Trophoblast cell (in vitro differentiated cells and primary cell): ENCODE data around the gene MYO6.

Source experiments
- DNase-seq, 2 donors: peaks; one replicate each; pipeline ENCODE4 v3.0.0-alpha.2; 2016
- H2AFZ ChIP-seq: 2 replicates; pipeline ENCODE4 v1.6.1; 2013; ENCODE audit warnings: low read length, moderate library complexity, mild to moderate bottlenecking; ENCODE audit not compliant: insufficient read depth, poor library complexity
- H2AK5ac ChIP-seq: 2 replicates; pipeline ENCODE4 v1.6.1; 2013; ENCODE audit warnings: mild to moderate bottlenecking, low read length
- H2BK120ac ChIP-seq: 2 replicates; pipeline ENCODE4 v1.6.1; 2013; ENCODE audit warnings: low read length, mild to moderate bottlenecking, moderate library complexity; ENCODE audit not compliant: insufficient read depth, poor library complexity
- H2BK12ac ChIP-seq: 2 replicates; pipeline ENCODE4 v1.6.1; 2013; ENCODE audit warnings: mild to moderate bottlenecking, low read length, moderate library complexity
- H2BK5ac ChIP-seq: 2 replicates; pipeline ENCODE4 v1.6.1; 2013; ENCODE audit warnings: low read length, low read depth, moderate library complexity, mild to moderate bottlenecking; ENCODE audit not compliant: poor library complexity
- H3K14ac ChIP-seq: 2 replicates; pipeline ENCODE4 v1.6.1; 2013; ENCODE audit warnings: mild to moderate bottlenecking, low read length
- H3K18ac ChIP-seq: 2 replicates; pipeline ENCODE4 v1.6.1; 2013; ENCODE audit warnings: mild to moderate bottlenecking, low read length
- H3K23ac ChIP-seq: 2 replicates; pipeline ENCODE4 v1.6.1; 2013; ENCODE audit warnings: low read length
- H3K27ac ChIP-seq: 2 replicates; pipeline ENCODE4 v1.5.1; 2013; ENCODE audit warnings: low read depth, mild to moderate bottlenecking, inconsistent platforms, low read length, moderate library complexity
- H3K27me3 ChIP-seq: 2 replicates; pipeline ENCODE4 v1.6.1; 2013; ENCODE audit warnings: inconsistent platforms, mild to moderate bottlenecking, low read length, moderate library complexity; ENCODE audit not compliant: insufficient read depth
- H3K36me3 ChIP-seq, 2 experiments: 1 replicate in 1 of 2; 2 replicates in 1 of 2; pipeline ENCODE4 v1.6.1; 2013; ENCODE audit warnings: low read length in 2 of 2, mild to moderate bottlenecking in 2 of 2, moderate library complexity in 1 of 2; ENCODE audit not compliant: insufficient read depth in 2 of 2, control insufficient read depth in 1 of 2
- H3K4ac ChIP-seq: 2 replicates; pipeline ENCODE4 v1.6.1; 2013; ENCODE audit warnings: low read depth, mild to moderate bottlenecking, low read length, moderate library complexity
- H3K4me1 ChIP-seq, 2 experiments: 1 replicate in 1 of 2; 2 replicates in 1 of 2; pipeline ENCODE4 v1.6.1; 2013; ENCODE audit warnings: low read length in 2 of 2, mild to moderate bottlenecking in 2 of 2, moderate library complexity in 1 of 2; ENCODE audit not compliant: insufficient read depth in 2 of 2, control insufficient read depth in 1 of 2
- H3K4me2 ChIP-seq: 2 replicates; pipeline ENCODE4 v1.6.1; 2013; ENCODE audit warnings: inconsistent platforms, mild to moderate bottlenecking, low read length, moderate library complexity
- H3K4me3 ChIP-seq: 2 replicates; pipeline ENCODE4 v1.5.1; 2013; ENCODE audit warnings: mild to moderate bottlenecking, low read depth, low read length, inconsistent platforms
- H3K79me1 ChIP-seq: one replicate; pipeline ENCODE4 v1.6.1; 2013; ENCODE audit warnings: low read length
- H3K79me2 ChIP-seq: 2 replicates; pipeline ENCODE4 v1.6.1; 2013; ENCODE audit warnings: low read length, mild to moderate bottlenecking; ENCODE audit not compliant: control insufficient read depth, insufficient read depth, poor library complexity
- H3K9ac ChIP-seq: 2 replicates; pipeline ENCODE4 v1.6.1; 2013; ENCODE audit warnings: mild to moderate bottlenecking, low read length
- H3K9me3 ChIP-seq: 2 replicates; pipeline ENCODE4 v1.6.1; 2013; ENCODE audit warnings: low read depth, mild to moderate bottlenecking, control low read depth, inconsistent platforms, low read length; ENCODE audit not compliant: insufficient read depth
- H4K12ac ChIP-seq: 2 replicates; pipeline ENCODE4 v1.6.1; 2013; ENCODE audit warnings: low read depth, mild to moderate bottlenecking, low read length, moderate library complexity
- H4K8ac ChIP-seq: 2 replicates; pipeline ENCODE4 v1.6.1; 2013; ENCODE audit warnings: low read depth, mild to moderate bottlenecking, low read length, moderate library complexity
- H4K91ac ChIP-seq: one replicate; pipeline ENCODE4 v1.6.1; 2013; ENCODE audit warnings: low read depth, mild to moderate bottlenecking, low read length, moderate library complexity
- WGBS: extraction: QIAGEN DNeasy Blood & Tissue Kit; methylation state at CpG from one replicate; pipeline ENCODE4 v1.1.7; 2013; ENCODE audit warnings: missing lambda C conversion rate; ENCODE audit not compliant: insufficient read length, insufficient coverage; ENCODE audit errors: extremely low coverage; 5-methylcytosine and 5-hydroxymethylcytosine counted together

Gene MYO6

GRCh38 chr6:75761489-75761888 is 12.4 kb downstream of the MYO6 start:
- peaks cover 1% of the 10 kb centered on the region for H3K79me2 ChIP-seq
- no peak overlapping the region for H3K9ac ChIP-seq
- H3K27me3 ChIP-seq = no peaks in the 10 kb centered on the region
- no peak overlapping the region for H3K4me3 ChIP-seq
- no peak overlapping the region for H3K14ac ChIP-seq
- no peak overlapping the region for H3K23ac ChIP-seq
- no peak overlapping the region for H4K91ac ChIP-seq
- H3K4me2 ChIP-seq = no peak overlapping the region
- H2BK120ac ChIP-seq = no peak overlapping the region
- DNase-seq = no peak
- no peak overlapping the region for H2BK5ac ChIP-seq
- no peaks in the 10 kb centered on the region for H3K9me3 ChIP-seq
- no peak overlapping the region for H2AK5ac ChIP-seq
- H2AFZ ChIP-seq = no peak overlapping the region
- no peaks in the 10 kb centered on the region for H3K4me1 ChIP-seq
- no peak overlapping the region for H3K18ac ChIP-seq
- no CpG with 5 or more reads among the region's 1 CpG for WGBS
- H3K79me1 ChIP-seq = no peaks in the 10 kb centered on the region
- no peak overlapping the region for H4K8ac ChIP-seq
- H3K4ac ChIP-seq = no peak overlapping the region
- H3K36me3 ChIP-seq = peaks cover 3 to 4% of the 10 kb centered on the region in 2 experiments
- no peak overlapping the region for H2BK12ac ChIP-seq
- no peak overlapping the region for H4K12ac ChIP-seq
- H3K27ac ChIP-seq = no peak overlapping the region

GRCh38 chr6:75762063-75762462 is 13.0 kb downstream of the MYO6 start:
- Histone ChIP-seq H2BK5ac (no peak overlapping the region), H3K18ac (no peak overlapping the region), H2BK12ac (no peak overlapping the region), H3K23ac (no peak overlapping the region), H3K36me3 (peaks cover 3 to 4% of the 10 kb centered on the region in 2 experiments), H2AFZ (no peak overlapping the region), H3K14ac (no peak overlapping the region), H2BK120ac (no peak overlapping the region), H3K4me2 (no peak overlapping the region), H3K9ac (no peak overlapping the region), H4K12ac (no peak overlapping the region), H3K27me3 (no peaks in the 10 kb centered on the region), H3K4me3 (no peak overlapping the region), H3K9me3 (no peaks in the 10 kb centered on the region), H4K8ac (no peak overlapping the region), H3K4ac (no peak overlapping the region), H3K27ac (no peak overlapping the region), H4K91ac (no peak overlapping the region), H3K79me1 (no peaks in the 10 kb centered on the region), H3K79me2 (peaks cover 1% of the 10 kb centered on the region), H3K4me1 (no peaks in the 10 kb centered on the region), H2AK5ac (no peak overlapping the region)
- WGBS = no CpG with 5 or more reads among the region's 8 CpGs
- no peak for DNase-seq

GRCh38 chr6:75766387-75766786 is 17.3 kb downstream of the MYO6 start:
- H4K12ac ChIP-seq = no peak overlapping the region
- H3K36me3 ChIP-seq = peaks cover 3 to 4% of the 10 kb centered on the region in 2 experiments
- no peaks in the 10 kb centered on the region for H3K27me3 ChIP-seq
- H3K9ac ChIP-seq = no peak overlapping the region
- H2AK5ac ChIP-seq = no peak overlapping the region
- H3K4me2 ChIP-seq = no peak overlapping the region
- H2BK120ac ChIP-seq = no peak overlapping the region
- no peak overlapping the region for H3K23ac ChIP-seq
- no peak overlapping the region for H3K4me3 ChIP-seq
- no peaks in the 10 kb centered on the region for H3K79me1 ChIP-seq
- H3K4ac ChIP-seq = no peak overlapping the region
- H3K18ac ChIP-seq = no peak overlapping the region
- no peak overlapping the region for H3K27ac ChIP-seq
- no peaks in the 10 kb centered on the region for H3K4me1 ChIP-seq
- no peaks in the 10 kb centered on the region for H3K9me3 ChIP-seq
- H3K79me2 ChIP-seq = peaks cover 1% of the 10 kb centered on the region
- no peak overlapping the region for H4K8ac ChIP-seq
- no peak overlapping the region for H4K91ac ChIP-seq
- no peak overlapping the region for H2BK5ac ChIP-seq
- DNase-seq = no peak
- H2BK12ac ChIP-seq = no peak overlapping the region
- H3K14ac ChIP-seq = no peak overlapping the region
- H2AFZ ChIP-seq = no peak overlapping the region

- Histone ChIP-seq H2BK5ac (no peak overlapping the region), H3K23ac (no peak overlapping the region), H3K79me2 (no peaks in the 10 kb centered on the region), H2AK5ac (no peak overlapping the region), H4K91ac (no peak overlapping the region), H4K12ac (no peak overlapping the region), H3K79me1 (no peaks in the 10 kb centered on the region), H2BK120ac (no peak overlapping the region), H2BK12ac (no peak overlapping the region), H3K18ac (no peak overlapping the region), H3K36me3 (peaks cover 0 to under 1% of the 10 kb centered on the region in 2 experiments), H3K4me3 (no peak overlapping the region), H3K27me3 (no peaks in the 10 kb centered on the region), H4K8ac (no peak overlapping the region), H3K4me2 (no peak overlapping the region), H3K9ac (no peak overlapping the region), H3K27ac (no peak overlapping the region), H3K4ac (no peak overlapping the region), H3K9me3 (no peaks in the 10 kb centered on the region), H3K14ac (no peak overlapping the region), H3K4me1 (peaks cover 0 to 3% of the 10 kb centered on the region in 2 experiments), H2AFZ (no peak overlapping the region)
- WGBS = no CpG with 5 or more reads among the region's 5 CpGs
- DNase-seq = no peak
These were observed 21.8 kb downstream of the MYO6 start for GRCh38 chr6:75770844-75771243.
